Hepatocyte (in vitro differentiated cells): ENCODE measurements around the gene DEPP1.

Experiments used
- CTCF ChIP-seq: fragments of 200-600 bp; sonication (generic); IDR thresholded peaks from 2 replicates; pipeline ENCODE4 v1.5.1; 2016; ENCODE audit warnings: antibody characterized with exemption, mild to moderate bottlenecking; ENCODE audit not compliant: poor library complexity
- EZH2 ChIP-seq: fragments of 200-600 bp; sonication (generic); IDR thresholded peaks from 2 replicates; pipeline ENCODE4 v1.6.1; 2016; ENCODE audit warnings: antibody characterized with exemption, mild to moderate bottlenecking, borderline replicate concordance

GRCh38 chr10:45015590-45015989, 37.0 kb upstream of the DEPP1 start:
- no peak for TF ChIP-seq CTCF
- no peak for TF ChIP-seq EZH2
